GM19395 (cell line): ENCODE results near the gene KSR2.

Experiments
- ATAC-seq: cut with Tn5 transposase; IDR thresholded peaks from one replicate; pipeline ENCODE4 v1.9.1; 2021; ENCODE audit warnings: mild to moderate bottlenecking, moderate library complexity; ENCODE audit not compliant: unreplicated experiment

KSR2 gene

GRCh38 chr12:117551665-117552064 is 417.1 kb downstream of the KSR2 start:
- no peak for ATAC-seq

- no peak for ATAC-seq
These were observed 421.6 kb downstream of the KSR2 start for GRCh38 chr12:117547209-117547608.

- no peak for ATAC-seq
These were observed 423.6 kb downstream of the KSR2 start for GRCh38 chr12:117545216-117545615.

- ATAC-seq: no peak
These were observed 428.8 kb downstream of the KSR2 start for GRCh38 chr12:117540011-117540410.

- no peak for ATAC-seq
These were observed 429.9 kb downstream of the KSR2 start for GRCh38 chr12:117538926-117539325.

GRCh38 chr12:117538032-117538690 is 430.6 kb downstream of the KSR2 start:
- ATAC-seq: no peak

- no peak for ATAC-seq
These were observed 435.1 kb downstream of the KSR2 start for GRCh38 chr12:117533687-117534086.

- ATAC-seq: no peak
These were observed 438.0 kb downstream of the KSR2 start for GRCh38 chr12:117530796-117531195.

- no peak for ATAC-seq
These were observed 440.3 kb downstream of the KSR2 start for GRCh38 chr12:117528538-117528937.

GRCh38 chr12:117527479-117527855 is 441.3 kb downstream of the KSR2 start:
- ATAC-seq: no peak

GRCh38 chr12:117526757-117527478 is 441.9 kb downstream of the KSR2 start:
- no peak for ATAC-seq

- no peak for ATAC-seq
These were observed 443.0 kb downstream of the KSR2 start for GRCh38 chr12:117525766-117526165.

- ATAC-seq: no peak
These were observed 444.0 kb downstream of the KSR2 start for GRCh38 chr12:117524806-117525205.

- ATAC-seq: no peak
These were observed 444.8 kb downstream of the KSR2 start for GRCh38 chr12:117523971-117524370.

- ATAC-seq: no peak
These were observed 446.2 kb downstream of the KSR2 start for GRCh38 chr12:117522559-117522958.

- no peak for ATAC-seq
These were observed 446.9 kb downstream of the KSR2 start for GRCh38 chr12:117521867-117522266.

GRCh38 chr12:117521346-117521745 is 447.4 kb downstream of the KSR2 start:
- no peak for ATAC-seq

- ATAC-seq: no peak
These were observed 450.1 kb downstream of the KSR2 start for GRCh38 chr12:117518594-117519270.

GRCh38 chr12:117517219-117517739 is 451.5 kb downstream of the KSR2 start:
- ATAC-seq: no peak

- ATAC-seq: no peak
These were observed 452.8 kb downstream of the KSR2 start for GRCh38 chr12:117516034-117516433.

GRCh38 chr12:117514016-117514415 is 454.8 kb downstream of the KSR2 start:
- no peak for ATAC-seq

GRCh38 chr12:117513353-117513752 is 455.4 kb downstream of the KSR2 start:
- no peak for ATAC-seq
